ENCODE results near the gene GOLGA1. TPM values are rescaled to one million over a fixed set of nuclear protein-coding genes. Genes with fewer than 3 reads are reported as not detected.

GOLGA1 gene
- total and polyA plus RNA-seq, 2 of the 13 experiments (the other 11 are each of a cell fraction or from before 2014, with no cell fraction given), result 12.7 to 15.9 TPM

- no peak for TF ChIP-seq ATF6 (CRISPR knock-in tag; conservative IDR thresholded peaks at IDR 0.05)
- no peak for TF ChIP-seq ZNF124 (CRISPR knock-in tag; IDR thresholded peaks at IDR 0.05)
- no peak for TF ChIP-seq ARHGAP35 (CRISPR knock-in tag; IDR thresholded peaks at IDR 0.05; ENCODE audit: borderline replicate concordance)
- TF ChIP-seq CBX2 (IDR thresholded peaks at IDR 0.05; ENCODE audit: low read depth, low read length), result no peak
- TF ChIP-seq CBX2 (CRISPR knock-in tag; IDR thresholded peaks at IDR 0.05; ENCODE audit: low read depth), result no peak
- no peak for TF ChIP-seq JARID2 (CRISPR knock-in tag; IDR thresholded peaks at IDR 0.05; ENCODE audit: insufficient replicate concordance)
- no peak for TF ChIP-seq ARNT (IDR thresholded peaks at IDR 0.05)
- peak; percentile 64 for TF ChIP-seq ARID3A (IDR thresholded peaks at IDR 0.05; ENCODE audit: low read depth, low read length)
- TF ChIP-seq ZNF775 (CRISPR knock-in tag; IDR thresholded peaks at IDR 0.05; ENCODE audit: borderline replicate concordance), result no peak
- no peak for TF ChIP-seq ZNF354B (CRISPR knock-in tag; IDR thresholded peaks at IDR 0.05)
- TF ChIP-seq FUBP1 (CRISPR knock-in tag; IDR thresholded peaks at IDR 0.05; ENCODE audit: borderline replicate concordance), result no peak
- no peak for TF ChIP-seq ZFX (CRISPR knock-in tag; IDR thresholded peaks at IDR 0.05; ENCODE audit: low read depth)
- no peak for TF ChIP-seq ZNF451 (CRISPR knock-in tag; IDR thresholded peaks at IDR 0.05)
- peak; percentile 36; the same call in 1 of the 2 replicates for TF ChIP-seq FOXP1 (IDR thresholded peaks at IDR 0.05)
- peak; percentile 90 for TF ChIP-seq FOXP1 (CRISPR knock-in tag; IDR thresholded peaks at IDR 0.05)
- no peak for TF ChIP-seq SP1 (IDR thresholded peaks at IDR 0.05)
- TF ChIP-seq SP1 (CRISPR knock-in tag; IDR thresholded peaks at IDR 0.05), result no peak
- TF ChIP-seq, protein P1, sequence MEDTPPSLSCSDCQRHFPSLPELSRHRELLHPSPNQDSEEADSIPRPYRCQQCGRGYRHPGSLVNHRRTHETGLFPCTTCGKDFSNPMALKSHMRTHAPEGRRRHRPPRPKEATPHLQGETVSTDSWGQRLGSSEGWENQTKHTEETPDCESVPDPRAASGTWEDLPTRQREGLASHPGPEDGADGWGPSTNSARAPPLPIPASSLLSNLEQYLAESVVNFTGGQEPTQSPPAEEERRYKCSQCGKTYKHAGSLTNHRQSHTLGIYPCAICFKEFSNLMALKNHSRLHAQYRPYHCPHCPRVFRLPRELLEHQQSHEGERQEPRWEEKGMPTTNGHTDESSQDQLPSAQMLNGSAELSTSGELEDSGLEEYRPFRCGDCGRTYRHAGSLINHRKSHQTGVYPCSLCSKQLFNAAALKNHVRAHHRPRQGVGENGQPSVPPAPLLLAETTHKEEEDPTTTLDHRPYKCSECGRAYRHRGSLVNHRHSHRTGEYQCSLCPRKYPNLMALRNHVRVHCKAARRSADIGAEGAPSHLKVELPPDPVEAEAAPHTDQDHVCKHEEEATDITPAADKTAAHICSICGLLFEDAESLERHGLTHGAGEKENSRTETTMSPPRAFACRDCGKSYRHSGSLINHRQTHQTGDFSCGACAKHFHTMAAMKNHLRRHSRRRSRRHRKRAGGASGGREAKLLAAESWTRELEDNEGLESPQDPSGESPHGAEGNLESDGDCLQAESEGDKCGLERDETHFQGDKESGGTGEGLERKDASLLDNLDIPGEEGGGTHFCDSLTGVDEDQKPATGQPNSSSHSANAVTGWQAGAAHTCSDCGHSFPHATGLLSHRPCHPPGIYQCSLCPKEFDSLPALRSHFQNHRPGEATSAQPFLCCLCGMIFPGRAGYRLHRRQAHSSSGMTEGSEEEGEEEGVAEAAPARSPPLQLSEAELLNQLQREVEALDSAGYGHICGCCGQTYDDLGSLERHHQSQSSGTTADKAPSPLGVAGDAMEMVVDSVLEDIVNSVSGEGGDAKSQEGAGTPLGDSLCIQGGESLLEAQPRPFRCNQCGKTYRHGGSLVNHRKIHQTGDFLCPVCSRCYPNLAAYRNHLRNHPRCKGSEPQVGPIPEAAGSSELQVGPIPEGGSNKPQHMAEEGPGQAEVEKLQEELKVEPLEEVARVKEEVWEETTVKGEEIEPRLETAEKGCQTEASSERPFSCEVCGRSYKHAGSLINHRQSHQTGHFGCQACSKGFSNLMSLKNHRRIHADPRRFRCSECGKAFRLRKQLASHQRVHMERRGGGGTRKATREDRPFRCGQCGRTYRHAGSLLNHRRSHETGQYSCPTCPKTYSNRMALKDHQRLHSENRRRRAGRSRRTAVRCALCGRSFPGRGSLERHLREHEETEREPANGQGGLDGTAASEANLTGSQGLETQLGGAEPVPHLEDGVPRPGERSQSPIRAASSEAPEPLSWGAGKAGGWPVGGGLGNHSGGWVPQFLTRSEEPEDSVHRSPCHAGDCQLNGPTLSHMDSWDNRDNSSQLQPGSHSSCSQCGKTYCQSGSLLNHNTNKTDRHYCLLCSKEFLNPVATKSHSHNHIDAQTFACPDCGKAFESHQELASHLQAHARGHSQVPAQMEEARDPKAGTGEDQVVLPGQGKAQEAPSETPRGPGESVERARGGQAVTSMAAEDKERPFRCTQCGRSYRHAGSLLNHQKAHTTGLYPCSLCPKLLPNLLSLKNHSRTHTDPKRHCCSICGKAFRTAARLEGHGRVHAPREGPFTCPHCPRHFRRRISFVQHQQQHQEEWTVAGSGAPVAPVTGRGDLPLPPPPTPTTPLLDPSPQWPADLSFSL (CRISPR knock-in tag; IDR thresholded peaks at IDR 0.05), result no peak
- TF ChIP-seq TOPORS (CRISPR knock-in tag; IDR thresholded peaks at IDR 0.05), result no peak
- TF ChIP-seq MLLT10 (CRISPR knock-in tag; IDR thresholded peaks at IDR 0.05), result no peak
Measured at GRCh38 chr9:124950050-124950718, 9.3 kb upstream of the GOLGA1 start (continued).

Measured in HepG2 (cell line).